DOHH2 (cell line): ENCODE measurements around the gene COL9A3.
A peak's percentile ranks its signal among the peaks of the same experiment; 100 is the strongest.

ENCODE experiments used
- H3F3A ChIP-seq: fragments of 200-600 bp; sonication (generic), shearing (Covaris generic); 2 replicates; pipeline ENCODE4 v1.6.0; 2016; ENCODE audit warnings: antibody characterized with exemption, mild to moderate bottlenecking; ENCODE audit not compliant: control insufficient read depth, insufficient read depth
- H3K27ac ChIP-seq: fragments of 200-600 bp; sonication (generic); 2 replicates; pipeline ENCODE4 v1.5.1; 2014; ENCODE audit warnings: low read depth, mild to moderate bottlenecking, low read length, moderate library complexity
- H3K27me3 ChIP-seq: fragments of 200-600 bp; sonication (generic); 2 replicates; pipeline ENCODE4 v1.6.1; 2014; ENCODE audit warnings: mild to moderate bottlenecking, low read length, mixed read lengths; ENCODE audit not compliant: control insufficient read depth
- H3K36me3 ChIP-seq: fragments of 200-600 bp; sonication (generic); 2 replicates; pipeline ENCODE4 v1.6.1; 2014; ENCODE audit warnings: mild to moderate bottlenecking, low read length, moderate library complexity, mixed read lengths; ENCODE audit not compliant: control insufficient read depth
- H3K4me1 ChIP-seq: fragments of 200-600 bp; sonication (generic); 2 replicates; pipeline ENCODE4 v1.6.1; 2014; ENCODE audit warnings: mild to moderate bottlenecking, low read length, mixed read lengths; ENCODE audit not compliant: control insufficient read depth
- H3K4me2 ChIP-seq: fragments of 200-600 bp; sonication (generic); 2 replicates; pipeline ENCODE4 v1.6.0; 2014; ENCODE audit warnings: mild to moderate bottlenecking, low read length, moderate library complexity
- H3K4me3 ChIP-seq: fragments of 200-600 bp; sonication (generic); 2 replicates; pipeline ENCODE4 v1.5.1; 2014; ENCODE audit warnings: mild to moderate bottlenecking, low read length, mixed read lengths
- H3K79me2 ChIP-seq: fragments of 200-600 bp; sonication (generic); 2 replicates; pipeline ENCODE4 v1.6.1; 2014; ENCODE audit warnings: mild to moderate bottlenecking, low read length, mixed read lengths; ENCODE audit not compliant: control insufficient read depth
- H3K9me2 ChIP-seq: fragments of 200-600 bp; sonication (generic); replicated peaks from 2 replicates; pipeline ENCODE4 v1.6.1; 2014; ENCODE audit warnings: mild to moderate bottlenecking, low read length, mixed read lengths; ENCODE audit not compliant: control insufficient read depth
- H3K9me3 ChIP-seq: fragments of 200-600 bp; sonication (generic); 2 replicates; pipeline ENCODE4 v1.6.1; 2014; ENCODE audit warnings: antibody characterized with exemption, low read length, mixed read lengths; ENCODE audit not compliant: control insufficient read depth, insufficient read depth
- H4K20me1 ChIP-seq: fragments of 200-600 bp; sonication (generic); 2 replicates; pipeline ENCODE4 v1.6.0; 2014; ENCODE audit warnings: low read depth, mild to moderate bottlenecking, antibody characterized with exemption, low read length, moderate library complexity; ENCODE audit not compliant: control insufficient read depth, insufficient read depth
- CTCF ChIP-seq: fragments of 200-600 bp; sonication (generic); IDR thresholded peaks from one replicate; pipeline ENCODE4 v1.5.1; 2014; ENCODE audit warnings: antibody characterized with exemption, mild to moderate bottlenecking, low read depth, low read length; ENCODE audit not compliant: poor library complexity, severe bottlenecking
- EZH2phosphoT487 ChIP-seq: fragments of 200-600 bp; sonication (generic); IDR thresholded peaks from 2 replicates; pipeline ENCODE4 v1.6.1; 2017; ENCODE audit warnings: borderline replicate concordance, mild to moderate bottlenecking, antibody characterized with exemption, low read length, moderate library complexity, mixed read lengths

Gene COL9A3

DNA sequence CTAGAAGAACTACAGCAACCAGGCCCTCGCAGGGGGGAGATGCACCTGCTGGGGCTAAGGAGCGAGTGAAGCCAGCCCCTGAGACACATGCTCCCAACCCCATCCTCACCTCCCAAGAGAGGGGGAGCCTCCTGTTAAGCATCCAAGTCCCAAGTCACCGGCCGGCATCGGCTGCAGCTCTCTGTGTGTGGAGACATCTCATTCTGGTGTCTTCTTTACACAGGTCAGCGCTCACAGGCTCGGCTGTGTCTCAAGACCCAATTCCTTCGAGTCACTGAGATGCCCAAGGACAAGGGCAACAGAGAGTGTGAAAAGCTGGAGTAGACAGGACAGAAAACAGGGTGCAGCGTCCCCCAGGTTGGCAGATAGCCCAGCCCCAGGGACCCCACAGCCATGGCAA lies 41.6 kb upstream of the COL9A3 start:
- Histone ChIP-seq H3K4me2 (no peak overlapping the region), H3K9me3 (no peaks in the 10 kb centered on the region), H3K9me2 (no peaks in the 10 kb centered on the region), H3K27ac (no peak overlapping the region), H4K20me1 (no peaks in the 10 kb centered on the region), H3K4me3 (no peak overlapping the region), H3K27me3 (no peaks in the 10 kb centered on the region), H3K79me2 (no peaks in the 10 kb centered on the region), H3K4me1 (peaks cover 25% of the 10 kb centered on the region), H3F3A (no peaks in the 10 kb centered on the region), H3K36me3 (no peaks in the 10 kb centered on the region)
- no peak for TF ChIP-seq EZH2phosphoT487
- TF ChIP-seq CTCF, result no peak

- Histone ChIP-seq H3K79me2 (no peaks in the 10 kb centered on the region), H3F3A (no peaks in the 10 kb centered on the region), H3K27me3 (no peaks in the 10 kb centered on the region), H3K4me3 (peak overlapping the region; percentile 58), H3K36me3 (no peaks in the 10 kb centered on the region), H4K20me1 (no peaks in the 10 kb centered on the region), H3K4me2 (peak overlapping the region; percentile 68), H3K9me3 (no peaks in the 10 kb centered on the region), H3K27ac (peak overlapping the region; percentile 37), H3K9me2 (no peaks in the 10 kb centered on the region), H3K4me1 (peaks cover 25% of the 10 kb centered on the region)
- TF ChIP-seq CTCF (no peak), EZH2phosphoT487 (no peak)
Observed at GRCh38 chr20:62776035-62776691, 40.7 kb upstream of the COL9A3 start.

DNA sequence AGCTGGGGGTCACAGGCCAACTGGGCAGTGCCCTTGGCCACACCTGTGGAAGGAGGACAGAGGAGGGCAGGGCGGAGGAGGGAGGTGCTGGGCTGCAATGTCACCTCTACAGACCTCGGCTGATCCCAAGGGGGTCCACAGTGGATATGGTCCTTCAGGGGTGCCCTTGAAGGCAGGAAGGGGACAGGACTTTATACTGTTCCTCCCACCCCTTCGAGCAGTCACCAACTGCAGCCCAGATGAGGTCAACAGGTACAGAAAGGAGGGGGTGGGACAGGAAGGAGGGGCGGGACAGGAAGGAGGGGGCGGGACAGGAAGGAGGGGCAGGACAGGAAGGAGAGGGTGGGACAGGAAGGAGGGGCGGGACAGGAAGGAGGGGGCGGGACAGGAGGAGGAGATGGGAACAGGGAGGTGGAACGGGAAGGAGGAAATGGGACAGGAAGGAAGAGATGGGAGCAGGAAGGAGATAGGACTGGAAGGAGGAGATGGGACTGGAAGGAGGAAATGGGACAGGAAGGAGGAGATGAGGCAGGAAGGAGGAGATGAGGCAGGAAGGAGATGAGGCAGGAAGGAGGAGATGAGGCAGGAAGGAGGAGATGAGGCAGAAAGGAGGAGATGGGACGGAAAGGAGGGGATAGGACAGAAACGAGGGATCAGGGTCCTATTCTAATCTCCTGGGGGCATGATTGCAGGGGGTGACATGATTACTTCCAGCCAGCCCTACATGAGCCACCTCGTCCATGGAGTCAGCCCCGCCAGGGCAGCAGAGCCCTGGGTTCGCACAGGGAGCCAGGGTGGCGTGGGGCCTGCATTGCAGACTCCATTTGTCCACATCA lies 39.9 kb upstream of the COL9A3 start:
- Histone ChIP-seq H3K9me2 (no peaks in the 10 kb centered on the region), H3K79me2 (no peaks in the 10 kb centered on the region), H3F3A (no peaks in the 10 kb centered on the region), H3K4me1 (peaks cover 25% of the 10 kb centered on the region), H3K27me3 (no peaks in the 10 kb centered on the region), H4K20me1 (no peaks in the 10 kb centered on the region), H3K36me3 (no peaks in the 10 kb centered on the region), H3K27ac (peak overlapping the region; percentile 48), H3K9me3 (no peaks in the 10 kb centered on the region), H3K4me3 (peak overlapping the region; percentile 58), H3K4me2 (peak overlapping the region; percentile 68)
- TF ChIP-seq CTCF (no peak), EZH2phosphoT487 (no peak)
